MM.1S (cell line): ENCODE measurements around the gene ADGRL1.

ENCODE experiments used
- DNase-seq: peaks from one replicate; pipeline ENCODE4 v3.0.0-alpha.2; 2015
- H2AFZ ChIP-seq: fragments of 300-600 bp; sonication (generic); 2 replicates; pipeline ENCODE4 v1.6.0; 2016; ENCODE audit warnings: antibody characterized with exemption, low read length
- H3F3A ChIP-seq: fragments of 300-600 bp; sonication (generic); 2 replicates; pipeline ENCODE4 v1.6.1; 2016; ENCODE audit warnings: mild to moderate bottlenecking, antibody characterized with exemption, low read length, moderate library complexity, mixed read lengths; ENCODE audit not compliant: insufficient read depth
- H3K27ac ChIP-seq: fragments of 300-600 bp; sonication (generic); 2 replicates; pipeline ENCODE4 v1.5.1; 2016; ENCODE audit warnings: mild to moderate bottlenecking, low read length
- H3K27me3 ChIP-seq: fragments of 300-600 bp; sonication (generic); replicated peaks from 2 replicates; pipeline ENCODE4 v1.6.0; 2016; ENCODE audit warnings: low read length; ENCODE audit not compliant: insufficient read depth
- H3K36me3 ChIP-seq: fragments of 300-600 bp; sonication (generic); replicated peaks from 2 replicates; pipeline ENCODE4 v1.6.1; 2016; ENCODE audit warnings: mild to moderate bottlenecking, low read length, mixed read lengths; ENCODE audit not compliant: insufficient read depth
- H3K4me1 ChIP-seq: fragments of 300-600 bp; sonication (generic); 2 replicates; pipeline ENCODE4 v1.6.1; 2016; ENCODE audit warnings: low read length, mixed read lengths
- H3K4me2 ChIP-seq: fragments of 300-600 bp; sonication (generic); 2 replicates; pipeline ENCODE4 v1.6.0; 2016; ENCODE audit warnings: low read depth, low read length
- H3K4me3 ChIP-seq: fragments of 300-600 bp; sonication (generic); 2 replicates; pipeline ENCODE4 v1.5.1; 2016; ENCODE audit warnings: low read length, mixed read lengths
- H3K79me2 ChIP-seq: fragments of 300-600 bp; sonication (generic); 2 replicates; pipeline ENCODE4 v1.6.1; 2016; ENCODE audit warnings: mixed run types, low read length, mixed read lengths
- H3K9ac ChIP-seq: fragments of 300-600 bp; sonication (generic); 2 replicates; pipeline ENCODE4 v1.6.1; 2016; ENCODE audit warnings: low read length, mixed read lengths
- H3K9me2 ChIP-seq: fragments of 300-600 bp; sonication (generic); replicated peaks from 2 replicates; pipeline ENCODE4 v1.6.1; 2016; ENCODE audit warnings: mild to moderate bottlenecking, low read length, mixed read lengths; ENCODE audit not compliant: insufficient read depth
- H3K9me3 ChIP-seq: fragments of 300-600 bp; sonication (generic); replicated peaks from 2 replicates; pipeline ENCODE4 v1.6.1; 2016; ENCODE audit warnings: mild to moderate bottlenecking, low read length, mixed read lengths; ENCODE audit not compliant: insufficient read depth
- H4K20me1 ChIP-seq: fragments of 300-600 bp; sonication (generic); 2 replicates; pipeline ENCODE4 v1.6.1; 2016; ENCODE audit warnings: mild to moderate bottlenecking, low read length, moderate library complexity, mixed read lengths; ENCODE audit not compliant: insufficient read depth
- EZH2 ChIP-seq: fragments of 300-600 bp; sonication (generic); optimal IDR thresholded peaks from 2 replicates; pipeline ENCODE3; 2017; ENCODE audit warnings: low read depth, mild to moderate bottlenecking, antibody characterized with exemption, low read length, mixed read lengths
- EZH2phosphoT487 ChIP-seq: fragments of 300-600 bp; sonication (generic); IDR thresholded peaks from 2 replicates; pipeline ENCODE4 v1.6.1; 2018; ENCODE audit warnings: antibody characterized with exemption, low read length
- TF ChIP-seq, protein P1 (sequence below): fragments of 300-600 bp; sonication (generic); IDR thresholded peaks from 2 replicates; pipeline ENCODE4 v1.5.1; 2016; ENCODE audit warnings: antibody characterized with exemption, low read length, mixed read lengths

ADGRL1 gene

DNA sequence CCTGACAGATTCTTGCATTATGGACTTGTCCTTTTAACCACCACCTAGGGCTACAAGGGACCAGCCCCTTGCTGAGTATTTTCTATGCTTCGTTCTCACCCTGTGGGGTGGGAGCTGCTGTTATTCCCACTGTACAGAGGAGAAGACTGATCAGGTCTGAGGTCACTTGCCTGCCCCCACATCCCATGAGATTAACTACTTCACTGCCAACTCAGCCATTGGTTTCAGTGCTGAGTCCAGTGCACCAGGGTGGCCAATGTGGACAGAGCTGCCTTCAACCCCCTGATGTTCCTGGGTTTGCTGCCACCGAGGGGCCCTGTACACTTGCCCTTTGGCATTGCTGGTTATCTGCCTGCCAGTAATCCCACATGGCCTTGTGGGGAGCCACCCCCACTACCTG is 95.3 kb downstream of the ADGRL1 start:
- H4K20me1 ChIP-seq: no peaks in the 10 kb centered on the region
- TF ChIP-seq EZH2phosphoT487: no peak
- TF ChIP-seq, protein P1, sequence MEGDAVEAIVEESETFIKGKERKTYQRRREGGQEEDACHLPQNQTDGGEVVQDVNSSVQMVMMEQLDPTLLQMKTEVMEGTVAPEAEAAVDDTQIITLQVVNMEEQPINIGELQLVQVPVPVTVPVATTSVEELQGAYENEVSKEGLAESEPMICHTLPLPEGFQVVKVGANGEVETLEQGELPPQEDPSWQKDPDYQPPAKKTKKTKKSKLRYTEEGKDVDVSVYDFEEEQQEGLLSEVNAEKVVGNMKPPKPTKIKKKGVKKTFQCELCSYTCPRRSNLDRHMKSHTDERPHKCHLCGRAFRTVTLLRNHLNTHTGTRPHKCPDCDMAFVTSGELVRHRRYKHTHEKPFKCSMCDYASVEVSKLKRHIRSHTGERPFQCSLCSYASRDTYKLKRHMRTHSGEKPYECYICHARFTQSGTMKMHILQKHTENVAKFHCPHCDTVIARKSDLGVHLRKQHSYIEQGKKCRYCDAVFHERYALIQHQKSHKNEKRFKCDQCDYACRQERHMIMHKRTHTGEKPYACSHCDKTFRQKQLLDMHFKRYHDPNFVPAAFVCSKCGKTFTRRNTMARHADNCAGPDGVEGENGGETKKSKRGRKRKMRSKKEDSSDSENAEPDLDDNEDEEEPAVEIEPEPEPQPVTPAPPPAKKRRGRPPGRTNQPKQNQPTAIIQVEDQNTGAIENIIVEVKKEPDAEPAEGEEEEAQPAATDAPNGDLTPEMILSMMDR: no peak

DNA sequence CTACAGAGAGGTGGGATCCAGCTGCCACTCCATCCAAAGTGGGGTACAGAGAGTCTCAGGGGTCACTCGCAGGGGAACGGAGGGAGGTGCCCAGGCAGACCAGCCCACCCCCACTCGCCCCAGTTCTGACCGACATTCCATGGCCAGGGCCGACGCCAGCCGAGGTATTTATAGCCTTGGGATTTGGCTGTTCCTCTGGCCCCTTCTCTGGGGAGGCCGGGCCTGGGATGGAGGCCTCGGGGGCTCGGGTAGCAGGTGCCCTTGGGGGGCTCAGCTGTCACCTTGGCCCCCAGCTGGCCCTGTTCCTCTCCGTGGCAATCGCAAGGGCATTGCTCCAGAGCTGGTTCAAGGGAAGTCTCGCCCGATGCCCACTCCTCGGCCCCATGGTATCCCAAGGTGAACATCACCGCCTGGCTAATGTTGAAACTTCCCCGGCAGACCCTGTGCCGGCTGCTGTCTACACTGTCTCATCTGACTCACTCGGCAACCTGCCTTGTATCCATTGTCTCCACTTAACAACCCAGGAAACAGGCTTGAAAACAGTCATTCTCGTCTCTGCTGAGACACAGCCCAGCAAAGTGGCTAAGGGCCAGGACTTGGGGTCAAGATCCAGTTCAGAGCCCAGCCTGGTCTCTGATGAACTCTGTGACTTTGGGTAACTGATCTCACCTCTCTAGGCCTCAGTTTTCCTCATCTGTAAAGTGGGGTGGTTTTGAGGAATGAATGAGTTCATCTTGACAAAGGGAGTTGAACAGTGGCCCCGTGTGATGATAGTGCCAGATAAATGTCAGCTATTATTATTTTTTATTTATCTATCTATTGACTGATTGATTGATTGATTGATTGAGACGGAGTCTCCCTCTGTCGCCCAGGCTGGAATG is 98.1 kb downstream of the ADGRL1 start:
- Histone ChIP-seq H3K9me3 (no peaks in the 10 kb centered on the region), H3K79me2 (peaks cover 19% of the 10 kb centered on the region), H3K9me2 (no peaks in the 10 kb centered on the region), H2AFZ (no peak overlapping the region), H3K27ac (no peak overlapping the region), H3K9ac (no peak overlapping the region), H3K4me2 (no peak overlapping the region), H3F3A (peaks cover 13% of the 10 kb centered on the region), H3K27me3 (no peaks in the 10 kb centered on the region), H3K4me3 (no peak overlapping the region), H4K20me1 (no peaks in the 10 kb centered on the region), H3K4me1 (peaks cover 13% of the 10 kb centered on the region), H3K36me3 (no peaks in the 10 kb centered on the region)
- DNase-seq: no peak
- TF ChIP-seq, protein P1: no peak
- no peak for TF ChIP-seq EZH2phosphoT487
- TF ChIP-seq EZH2: no peak

More for the DNA sequence above, 95.3 kb downstream of the ADGRL1 start:
- H3K4me3 ChIP-seq: no peak overlapping the region
- peaks cover 42% of the 10 kb centered on the region for H3K79me2 ChIP-seq
- H3K4me1 ChIP-seq: peaks cover 10% of the 10 kb centered on the region; the same call in 1 of the 2 replicates
- H3K36me3 ChIP-seq: no peaks in the 10 kb centered on the region
- H3K9me3 ChIP-seq: no peaks in the 10 kb centered on the region
- H3K27me3 ChIP-seq: no peaks in the 10 kb centered on the region
- H3K9ac ChIP-seq: no peak overlapping the region
- H3K9me2 ChIP-seq: no peaks in the 10 kb centered on the region
- DNase-seq: no peak
- H2AFZ ChIP-seq: no peak overlapping the region
- H3F3A ChIP-seq: peaks cover 3% of the 10 kb centered on the region
- no peak overlapping the region for H3K27ac ChIP-seq
- H3K4me2 ChIP-seq: no peak overlapping the region

DNA sequence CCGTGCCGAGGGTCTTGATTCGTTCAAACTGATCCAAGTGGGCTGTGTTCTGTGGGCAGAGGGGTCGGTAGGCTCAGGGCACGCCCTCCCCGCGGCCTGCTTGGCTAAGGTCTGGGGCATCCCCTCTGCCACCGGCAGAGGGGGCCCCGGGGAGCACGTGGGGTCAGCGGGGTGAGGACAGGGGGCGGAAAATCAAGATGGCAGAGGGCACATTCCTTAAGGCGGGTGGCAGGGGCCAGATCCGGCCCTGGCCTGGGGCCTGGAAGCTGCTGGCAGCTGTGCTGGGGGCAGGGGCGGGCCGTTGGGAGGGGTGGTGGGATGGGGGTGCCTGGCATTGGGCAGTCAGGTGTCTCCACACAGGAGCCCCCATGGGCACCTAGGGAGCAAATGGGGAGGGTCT is 99.1 kb downstream of the ADGRL1 start:
- Histone ChIP-seq H3F3A (peaks cover 22% of the 10 kb centered on the region), H3K4me1 (peaks cover 19% of the 10 kb centered on the region), H3K4me2 (no peak overlapping the region), H4K20me1 (no peaks in the 10 kb centered on the region), H3K9me2 (no peaks in the 10 kb centered on the region), H3K27me3 (no peaks in the 10 kb centered on the region), H3K9ac (no peak overlapping the region), H3K36me3 (no peaks in the 10 kb centered on the region), H3K27ac (no peak overlapping the region), H3K79me2 (peaks cover 12% of the 10 kb centered on the region), H2AFZ (no peak overlapping the region), H3K4me3 (no peak overlapping the region), H3K9me3 (no peaks in the 10 kb centered on the region)
- no peak for DNase-seq
- TF ChIP-seq, protein P1: no peak
- TF ChIP-seq EZH2 (no peak), EZH2phosphoT487 (no peak)
